K562 (cell line): ENCODE results near the gene PTPRU. TPM values are rescaled to one million over a fixed set of nuclear protein-coding genes. Genes with fewer than 3 reads are reported as not detected.

Experiments used
- ATF7 ChIP-seq: fragments of 450-650 bp; IDR thresholded peaks from 2 replicates; pipeline ENCODE4 v1.7.1; 2014; ENCODE audit warnings: mild to moderate bottlenecking, moderate library complexity
- CREB1 ChIP-seq, 2 experiments: sonication (generic) in 1 of 2; formaldehyde crosslinking in 1 of 2; IDR thresholded peaks; 2 replicates each; pipeline versions ENCODE4 v1.6.1 to v1.8.0; 2012 to 2022; ENCODE audit warnings: inconsistent platforms in 1 of 2, mild to moderate bottlenecking in 1 of 2, missing genetic modification reagents in 1 of 2, moderate library complexity in 1 of 2
- CXXC5 ChIP-seq: fragments of 250-450 bp; sonication (Bioruptor Pico); IDR thresholded peaks from 2 replicates; pipeline ENCODE4 v1.8.0; 2022; ENCODE audit warnings: inconsistent platforms, mild to moderate bottlenecking, moderate library complexity
- GTF2F1 ChIP-seq: IDR thresholded peaks from 2 replicates; pipeline ENCODE4 v1.6.1; 2011; ENCODE audit warnings: low read depth, low read length, improper control_type of control experiment
- ILK ChIP-seq: fragments of 450-650 bp; IDR thresholded peaks from 2 replicates; pipeline ENCODE4 v1.6.1; 2016; ENCODE audit warnings: missing genetic modification characterization, low read depth, mild to moderate bottlenecking, missing compliant biosample characterization, moderate library complexity, borderline replicate concordance
- RNF2 ChIP-seq: sonication (generic); IDR thresholded peaks from 2 replicates; pipeline ENCODE4 v1.6.1; 2016
- SAFB ChIP-seq: fragments of 200-400 bp; formaldehyde crosslinking; IDR thresholded peaks from 2 replicates; pipeline ENCODE4 v1.6.1; 2017; ENCODE audit warnings: low read depth, low read length, borderline replicate concordance
- SP1 ChIP-seq: sonication (generic); formaldehyde crosslinking; IDR thresholded peaks from 2 replicates; pipeline ENCODE4 v1.8.1; 2022; ENCODE audit warnings: mild to moderate bottlenecking, missing genetic modification reagents
- TAF7 ChIP-seq: fragments of 450-650 bp; IDR thresholded peaks from 2 replicates; pipeline ENCODE4 v1.6.1; 2016; ENCODE audit warnings: missing genetic modification characterization, missing compliant biosample characterization
- ZBTB40 ChIP-seq, 2 experiments: fragments of 450-650 bp in 1 of 2; sonication (generic) in 1 of 2; formaldehyde crosslinking in 1 of 2; IDR thresholded peaks; 2 replicates each; pipeline versions ENCODE4 v1.7.1 to v1.9.0; 2016 to 2022; ENCODE audit warnings: inconsistent platforms in 1 of 2, mild to moderate bottlenecking in 1 of 2, missing genetic modification reagents in 1 of 2
- ZNF263 ChIP-seq: sonication (generic); formaldehyde crosslinking; IDR thresholded peaks from 2 replicates; pipeline ENCODE4 v1.8.0; 2022; ENCODE audit warnings: mild to moderate bottlenecking, missing genetic modification reagents, borderline replicate concordance
- ZNF57 ChIP-seq: fragments of 450-650 bp; formaldehyde crosslinking; IDR thresholded peaks from 2 replicates; pipeline ENCODE4 v1.4.0; 2020; ENCODE audit warnings: mild to moderate bottlenecking, moderate library complexity
- polyA plus RNA-seq, 8 experiments: library from polyadenylated mRNA; depleted of rRNA in 4 of 8; stranded (reverse) in 5 of 8; unstranded in 3 of 8; fragments of >200 nt; fragmentation: Nextera tagmentation in 2 of 8; fragmentation: Illumina TruSeq in 1 of 8; extraction: Ambion mirVana in 2 of 8; extraction: Trizol in 1 of 8; gene quantifications; 2 replicates each; pipeline versions ENCODE4 v1.2.1 to v1.2.3, GENCODE V29; 2011 to 2014; ENCODE audit warnings: inconsistent platforms in 1 of 8, missing spikeins in 1 of 8
- total RNA-seq, 7 experiments: library from RNA; depleted of rRNA in 6 of 7; stranded (reverse); fragments of >200 nt in 6 of 7; fragmentation: Illumina TruSeq in 2 of 7; extraction: Trizol in 2 of 7; gene quantifications; 2 replicates each; pipeline versions ENCODE4 v1.2.1 to v1.2.3, GENCODE V29; 2011 to 2021; ENCODE audit warnings: low replicate concordance in 1 of 7
- TF ChIP-seq, protein P1 (sequence below): fragments of 200-800 bp; sonication (Bioruptor generic); IDR thresholded peaks from 2 replicates; pipeline ENCODE4 v1.6.1; 2017; ENCODE audit warnings: missing genetic modification characterization, missing compliant biosample characterization

Gene PTPRU
- total and polyA plus RNA-seq, 9 of the 15 experiments (the other 6 are each of a cell fraction or from before 2014, with no cell fraction given): 0.01 to 2.9 (median 1.0) TPM

- TF ChIP-seq ZBTB40 (IDR thresholded peaks at IDR 0.05): 0 out of 2 replicates have a peak, but pooled peaks have one; percentile 18
- TF ChIP-seq ZBTB40 (CRISPR knock-in tag; IDR thresholded peaks at IDR 0.05): no peak
- TF ChIP-seq ZNF263 (CRISPR knock-in tag): no peak
- TF ChIP-seq GTF2F1: no peak
- peak; percentile 67 for TF ChIP-seq CXXC5 (CRISPR knock-in tag)
- TF ChIP-seq, protein P1, sequence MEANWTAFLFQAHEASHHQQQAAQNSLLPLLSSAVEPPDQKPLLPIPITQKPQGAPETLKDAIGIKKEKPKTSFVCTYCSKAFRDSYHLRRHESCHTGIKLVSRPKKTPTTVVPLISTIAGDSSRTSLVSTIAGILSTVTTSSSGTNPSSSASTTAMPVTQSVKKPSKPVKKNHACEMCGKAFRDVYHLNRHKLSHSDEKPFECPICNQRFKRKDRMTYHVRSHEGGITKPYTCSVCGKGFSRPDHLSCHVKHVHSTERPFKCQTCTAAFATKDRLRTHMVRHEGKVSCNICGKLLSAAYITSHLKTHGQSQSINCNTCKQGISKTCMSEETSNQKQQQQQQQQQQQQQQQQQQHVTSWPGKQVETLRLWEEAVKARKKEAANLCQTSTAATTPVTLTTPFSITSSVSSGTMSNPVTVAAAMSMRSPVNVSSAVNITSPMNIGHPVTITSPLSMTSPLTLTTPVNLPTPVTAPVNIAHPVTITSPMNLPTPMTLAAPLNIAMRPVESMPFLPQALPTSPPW (CRISPR knock-in tag): peak; percentile 51; the same call in 1 of the 2 replicates
- TF ChIP-seq ZNF57 (CRISPR knock-in tag): no peak
- 0 out of 2 replicates have a peak, but pooled peaks have one; percentile 35 for TF ChIP-seq SAFB
- TF ChIP-seq CREB1 (IDR thresholded peaks at IDR 0.05): no peak
- TF ChIP-seq CREB1 (CRISPR knock-in tag; IDR thresholded peaks at IDR 0.05): 0 out of 2 replicates have a peak, but pooled peaks have one; percentile 32
- TF ChIP-seq RNF2: no peak
- 0 out of 2 replicates have a peak, but pooled peaks have one; percentile 43 for TF ChIP-seq SP1 (CRISPR knock-in tag)
- TF ChIP-seq TAF7 (tag): no peak
- no peak for TF ChIP-seq ILK (tag)
- peak; percentile 31; the same call in 1 of the 2 replicates for TF ChIP-seq ATF7
Measured at GRCh38 chr1:29259802-29260441, 23.6 kb downstream of the PTPRU start (continued).
